ENCODE measurements around the gene PKNOX2.

GRCh38 chr11:125343086-125343717 is 178.7 kb downstream of the PKNOX2 start:
- TF ChIP-seq MXI1 (IDR thresholded peaks at IDR 0.05; ENCODE audit: borderline replicate concordance, low read depth, low read length) (no peak), RCOR1 (IDR thresholded peaks at IDR 0.05; ENCODE audit: insufficient replicate concordance, low read length) (no peak), NFE2L2 (IDR thresholded peaks at IDR 0.05; ENCODE audit: low read depth, low read length) (no peak), SMC3 (IDR thresholded peaks at IDR 0.05; ENCODE audit: low read depth, low read length) (no peak), CTCF (conservative IDR thresholded peaks at IDR 0.05; ENCODE audit: low read depth, low read length) (no peak), POLR2A (IDR thresholded peaks at IDR 0.05; ENCODE audit: low read depth, low read length) (no peak), MAFK (IDR thresholded peaks at IDR 0.05; ENCODE audit: low read depth, low read length) (no peak), CEBPB (IDR thresholded peaks at IDR 0.05; ENCODE audit: low read depth, low read length) (no peak), FOS (IDR thresholded peaks at IDR 0.05; ENCODE audit: low read depth, low read length) (no peak), RFX5 (IDR thresholded peaks at IDR 0.05; ENCODE audit: low read depth, low read length) (no peak), RAD21 (IDR thresholded peaks at IDR 0.05; ENCODE audit: low read length) (no peak)
- TF ChIP-seq, protein P1, sequence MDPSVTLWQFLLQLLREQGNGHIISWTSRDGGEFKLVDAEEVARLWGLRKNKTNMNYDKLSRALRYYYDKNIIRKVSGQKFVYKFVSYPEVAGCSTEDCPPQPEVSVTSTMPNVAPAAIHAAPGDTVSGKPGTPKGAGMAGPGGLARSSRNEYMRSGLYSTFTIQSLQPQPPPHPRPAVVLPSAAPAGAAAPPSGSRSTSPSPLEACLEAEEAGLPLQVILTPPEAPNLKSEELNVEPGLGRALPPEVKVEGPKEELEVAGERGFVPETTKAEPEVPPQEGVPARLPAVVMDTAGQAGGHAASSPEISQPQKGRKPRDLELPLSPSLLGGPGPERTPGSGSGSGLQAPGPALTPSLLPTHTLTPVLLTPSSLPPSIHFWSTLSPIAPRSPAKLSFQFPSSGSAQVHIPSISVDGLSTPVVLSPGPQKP (IDR thresholded peaks at IDR 0.05; ENCODE audit: borderline replicate concordance, low read depth, low read length): no peak
- TF ChIP-seq, protein P2, sequence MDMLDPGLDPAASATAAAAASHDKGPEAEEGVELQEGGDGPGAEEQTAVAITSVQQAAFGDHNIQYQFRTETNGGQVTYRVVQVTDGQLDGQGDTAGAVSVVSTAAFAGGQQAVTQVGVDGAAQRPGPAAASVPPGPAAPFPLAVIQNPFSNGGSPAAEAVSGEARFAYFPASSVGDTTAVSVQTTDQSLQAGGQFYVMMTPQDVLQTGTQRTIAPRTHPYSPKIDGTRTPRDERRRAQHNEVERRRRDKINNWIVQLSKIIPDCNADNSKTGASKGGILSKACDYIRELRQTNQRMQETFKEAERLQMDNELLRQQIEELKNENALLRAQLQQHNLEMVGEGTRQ (IDR thresholded peaks at IDR 0.05; ENCODE audit: low read depth, low read length): no peak

Data from IMR-90 (cell line).